Coronary artery (tissue), 2 donors: ENCODE data around the gene KYNU.
"Not testable (repeated sequence)": the region's sequence is repeated elsewhere in the genome, so short reads cannot be mapped to it uniquely, and the experiment has no call there.

ENCODE experiments used
- DNase-seq: peaks from one replicate; pipeline ENCODE4 v3.0.0-alpha.2; 2017; ENCODE audit warnings: low spot score
- H3K27ac ChIP-seq, 2 donors: fragments of 200-600 bp; sonication (generic); one replicate each; pipeline ENCODE4 v1.5.1; 2016 to 2019
- H3K4me3 ChIP-seq: fragments of 200-600 bp; sonication (generic); 2 replicates; pipeline ENCODE4 v1.5.1; 2016; ENCODE audit warnings: mild to moderate bottlenecking, moderate library complexity
- CTCF ChIP-seq: fragments of 200-600 bp; sonication (generic); IDR thresholded peaks from one replicate; pipeline ENCODE4 v1.5.1; 2019; ENCODE audit warnings: antibody characterized with exemption

The KYNU gene

GRCh38 chr2:142849820-142850219, 27.6 kb upstream of the KYNU start:
- no peak for DNase-seq
- Histone ChIP-seq H3K27ac (no peak overlapping the region), H3K4me3 (no peak overlapping the region)
- no peak for TF ChIP-seq CTCF

DNA sequence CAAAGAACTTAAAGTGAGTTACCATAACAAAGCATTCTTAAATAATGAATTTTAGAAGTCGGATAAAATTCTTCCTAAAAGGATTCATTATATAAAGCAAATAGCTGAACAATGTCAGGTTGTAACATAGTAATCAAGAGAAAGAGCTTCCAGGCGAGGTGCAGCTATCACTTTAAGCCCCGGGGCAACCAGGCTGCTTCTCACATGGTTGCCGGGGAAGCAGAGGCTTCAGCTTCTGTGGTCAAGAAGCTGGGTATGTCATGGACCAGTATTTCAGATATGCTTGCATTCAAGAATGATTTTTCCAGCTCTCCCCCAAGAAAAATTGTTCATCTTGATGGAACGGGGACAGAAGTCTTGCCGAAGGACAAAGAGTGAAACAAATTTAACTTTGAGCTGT, 23.6 kb upstream of the KYNU start:
- TF ChIP-seq CTCF: no peak
- Histone ChIP-seq H3K4me3 (no peak overlapping the region), H3K27ac (no peak overlapping the region)
- DNase-seq: no peak

DNA sequence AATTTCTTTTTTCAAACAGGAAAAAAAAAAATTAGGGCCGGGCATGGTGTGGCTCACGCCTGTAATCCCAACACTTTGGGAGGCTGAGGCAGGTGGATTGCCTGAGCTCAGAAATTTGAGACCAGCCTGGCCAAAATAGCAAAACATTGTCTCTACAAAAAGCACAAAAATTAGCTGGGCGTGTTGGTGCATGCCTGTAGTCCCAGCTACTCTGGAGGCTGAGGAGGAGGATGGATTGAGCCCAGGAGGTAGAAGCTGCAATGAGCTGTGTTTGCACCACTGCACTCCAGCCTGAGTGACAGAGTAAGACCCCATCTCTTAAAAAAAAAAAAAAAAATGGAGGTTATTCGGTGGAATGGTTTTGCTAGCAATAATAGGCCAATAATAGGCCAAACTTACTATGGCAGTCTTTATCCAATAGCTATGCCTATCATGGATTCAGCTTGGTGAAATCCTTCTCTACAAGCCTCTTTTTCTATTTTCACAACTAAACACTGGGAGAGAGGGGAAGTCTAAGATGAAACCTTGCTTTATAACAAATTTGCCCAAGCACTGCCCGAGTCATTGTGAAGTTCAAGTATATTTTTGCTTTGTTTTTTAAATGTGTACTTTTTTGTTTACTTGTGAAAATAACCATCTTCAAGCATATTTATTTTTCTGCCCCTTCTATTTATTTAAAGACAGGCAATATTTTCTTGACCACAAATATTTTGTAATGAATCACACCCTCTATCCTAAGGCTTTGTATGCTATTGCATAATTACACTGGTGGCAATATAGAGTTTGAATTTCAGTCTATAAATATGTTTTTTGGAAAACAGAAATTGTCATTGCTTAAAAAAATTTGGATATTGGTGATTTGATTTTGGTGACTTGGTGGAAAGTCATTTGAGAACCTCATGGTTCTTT, 20.0 kb upstream of the KYNU start:
- Histone ChIP-seq H3K27ac (no peak overlapping the region), H3K4me3 (no peak overlapping the region)
- DNase-seq: no peak
- no peak for TF ChIP-seq CTCF

DNA sequence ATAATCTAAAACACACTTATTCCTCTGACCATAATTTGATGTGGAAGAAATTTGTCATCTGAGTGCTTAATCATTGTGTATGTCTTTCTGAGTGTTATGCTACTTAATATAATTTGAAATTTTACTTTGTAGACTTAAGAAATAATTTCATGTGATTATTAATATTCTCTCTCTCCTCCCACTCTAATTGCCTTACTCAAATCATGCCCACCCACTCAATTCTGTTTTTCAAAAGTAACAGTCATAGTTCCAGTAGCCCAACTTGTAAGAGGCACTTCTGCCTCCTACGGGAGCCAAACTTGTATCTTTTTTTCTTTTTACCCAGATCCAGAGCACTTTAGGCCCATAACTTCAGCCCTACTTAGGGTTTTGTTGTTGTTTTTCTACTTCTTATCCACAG, 18.5 kb upstream of the KYNU start:
- no peak for TF ChIP-seq CTCF
- Histone ChIP-seq H3K4me3 (no peak overlapping the region), H3K27ac (no peak overlapping the region)
- DNase-seq: no peak

DNA sequence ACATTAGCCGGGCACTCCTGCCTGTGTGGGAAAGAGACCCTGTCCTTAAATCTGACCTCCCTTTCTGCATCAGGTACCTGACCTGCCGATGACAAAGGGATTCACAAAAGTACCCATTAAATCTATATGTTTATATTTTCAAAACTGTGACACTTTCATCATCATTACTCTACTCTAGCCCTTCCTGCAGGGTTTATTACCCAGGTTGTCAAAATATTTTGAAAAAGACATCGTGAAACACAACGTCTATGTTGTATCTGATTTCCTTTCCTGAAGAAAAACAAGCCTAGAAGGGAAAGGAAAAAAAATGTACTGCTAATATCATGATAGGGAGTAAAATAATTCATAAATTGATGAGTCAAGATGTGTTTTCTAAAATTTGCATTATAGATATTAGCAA, 15.2 kb upstream of the KYNU start:
- DNase-seq: no peak
- Histone ChIP-seq H3K4me3 (no peak overlapping the region), H3K27ac (no peak overlapping the region)
- TF ChIP-seq CTCF: no peak

- TF ChIP-seq CTCF: no peak
- DNase-seq: no peak
Measured at GRCh38 chr2:142862847-142863246, 14.6 kb upstream of the KYNU start.

GRCh38 chr2:142863485-142863961, 13.9 kb upstream of the KYNU start:
- no peak for DNase-seq
- no peak overlapping the region for H3K27ac ChIP-seq
- TF ChIP-seq CTCF: no peak
- H3K4me3 ChIP-seq: no peak overlapping the region

More at GRCh38 chr2:142862847-142863246, 14.6 kb upstream of the KYNU start:
- no peak overlapping the region for H3K4me3 ChIP-seq
- no peak overlapping the region for H3K27ac ChIP-seq

- H3K27ac ChIP-seq, DNase-seq, H3K4me3 ChIP-seq: not testable (repeated sequence)
Measured at GRCh38 chr2:142864605-142865004, 12.9 kb upstream of the KYNU start.
